GM18909 (cell line): Measurements from ENCODE around the gene NPHP1.
A peak's percentile ranks its signal among the peaks of the same experiment; 100 is the strongest.
"Not testable (repeated sequence)": the region's sequence is repeated elsewhere in the genome, so short reads cannot be mapped to it uniquely, and the experiment has no call there.

ENCODE experiments used
- ATAC-seq: cut with Tn5 transposase; IDR thresholded peaks from one replicate; pipeline ENCODE4 v1.9.1; 2021; ENCODE audit warnings: mild to moderate bottlenecking; ENCODE audit not compliant: unreplicated experiment, poor library complexity

NPHP1 gene

GRCh38 chr2:110105608-110106467, 99.0 kb downstream of the NPHP1 start:
- ATAC-seq, result no peak

- ATAC-seq, result no peak
These were observed 99.6 kb downstream of the NPHP1 start for GRCh38 chr2:110105183-110105582.

GRCh38 chr2:110104025-110104771, 100.6 kb downstream of the NPHP1 start:
- no peak for ATAC-seq

GRCh38 chr2:110103061-110103961, 101.5 kb downstream of the NPHP1 start:
- ATAC-seq, result no peak

GRCh38 chr2:110101901-110102803, 102.7 kb downstream of the NPHP1 start:
- ATAC-seq, result no peak

GRCh38 chr2:110101280-110101844, 103.5 kb downstream of the NPHP1 start:
- ATAC-seq, result peak; percentile 50

GRCh38 chr2:110100880-110101279, 103.9 kb downstream of the NPHP1 start:
- ATAC-seq, result peak; percentile 25

GRCh38 chr2:110100480-110100879, 104.3 kb downstream of the NPHP1 start:
- no peak for ATAC-seq

- no peak for ATAC-seq
These were observed 105.2 kb downstream of the NPHP1 start for GRCh38 chr2:110099471-110100225.

- no peak for ATAC-seq
These were observed 105.8 kb downstream of the NPHP1 start for GRCh38 chr2:110099038-110099425.

- no peak for ATAC-seq
These were observed 107.2 kb downstream of the NPHP1 start for GRCh38 chr2:110097506-110098220.

GRCh38 chr2:110095994-110096633, 108.7 kb downstream of the NPHP1 start:
- ATAC-seq, result no peak

- ATAC-seq, result not testable (repeated sequence)
These were observed 109.8 kb downstream of the NPHP1 start for GRCh38 chr2:110094884-110095534.

- not testable (repeated sequence) for ATAC-seq
These were observed 110.9 kb downstream of the NPHP1 start for GRCh38 chr2:110093924-110094323.

GRCh38 chr2:110090164-110090563, 114.6 kb downstream of the NPHP1 start:
- not testable (repeated sequence) for ATAC-seq

GRCh38 chr2:110083757-110084156, 121.1 kb downstream of the NPHP1 start:
- ATAC-seq, result not testable (repeated sequence)

GRCh38 chr2:110083162-110083561, 121.7 kb downstream of the NPHP1 start:
- ATAC-seq, result not testable (repeated sequence)
